Vagina (tissue), 2 donors: ENCODE results near the gene ASPDH. TPM values are rescaled to one million over a fixed set of nuclear protein-coding genes. Genes with fewer than 3 reads are reported as not detected.

Experiments
- DNase-seq, 2 donors: peaks; one replicate each; pipeline ENCODE4 v3.0.0-alpha.2; 2017; ENCODE audit errors: extremely low spot score in 2 of 2
- H3K27ac ChIP-seq: fragments of 200-600 bp; sonication (generic); one replicate; pipeline ENCODE4 v1.5.1; 2019
- H3K27me3 ChIP-seq: fragments of 200-600 bp; sonication (generic); one replicate; pipeline ENCODE4 v1.5.1; 2019
- H3K36me3 ChIP-seq, 2 donors: fragments of 200-600 bp; sonication (generic); one replicate each; pipeline ENCODE4 v1.5.1; 2017 to 2019
- H3K4me1 ChIP-seq: fragments of 200-600 bp; sonication (generic); one replicate; pipeline ENCODE4 v1.5.1; 2019
- H3K4me3 ChIP-seq, 2 donors: fragments of 200-600 bp; sonication (generic); 1 replicate in 1 of 2; 2 replicates in 1 of 2; pipeline ENCODE4 v1.5.1; 2016 to 2019
- H3K9me3 ChIP-seq: fragments of 200-600 bp; sonication (generic); one replicate; pipeline ENCODE4 v1.5.1; 2019
- CTCF ChIP-seq, 3 experiments: fragments of 450-650 bp in 2 of 3; fragments of 200-600 bp in 1 of 3; sonication (generic) in 1 of 3; IDR thresholded peaks; one replicate each; pipeline ENCODE4 v1.5.1; 2017 to 2019; ENCODE audit warnings: antibody characterized with exemption in 3 of 3, mild to moderate bottlenecking in 2 of 3, moderate library complexity in 2 of 3
- POLR2A ChIP-seq, 2 donors: fragments of 450-650 bp; IDR thresholded peaks; one replicate each; pipeline ENCODE4 v1.6.1; 2017; ENCODE audit warnings: antibody characterized with exemption in 2 of 2, mild to moderate bottlenecking in 2 of 2, moderate library complexity in 2 of 2
- POLR2AphosphoS5 ChIP-seq, 2 donors: sonication (generic); formaldehyde crosslinking; IDR thresholded peaks; one replicate each; pipeline ENCODE4 v1.9.0; 2017; ENCODE audit warnings: antibody characterized with exemption in 2 of 2, mild to moderate bottlenecking in 2 of 2, low read depth in 1 of 2; ENCODE audit not compliant: insufficient read depth in 1 of 2
- intact Hi-C: fragments of 100-400 bp; cut with DNase I; formaldehyde crosslinking; loops from one replicate; pipeline ENCODE4 v1.15.1; 2023
- total RNA-seq: library from RNA; depleted of rRNA; stranded (reverse); fragments of >200 nt; gene quantifications from one replicate; pipeline ENCODE4 v1.2.3, GENCODE V29; 2016

ASPDH gene
- total RNA-seq, 1 donor from 2014 or later: not detected

DNA sequence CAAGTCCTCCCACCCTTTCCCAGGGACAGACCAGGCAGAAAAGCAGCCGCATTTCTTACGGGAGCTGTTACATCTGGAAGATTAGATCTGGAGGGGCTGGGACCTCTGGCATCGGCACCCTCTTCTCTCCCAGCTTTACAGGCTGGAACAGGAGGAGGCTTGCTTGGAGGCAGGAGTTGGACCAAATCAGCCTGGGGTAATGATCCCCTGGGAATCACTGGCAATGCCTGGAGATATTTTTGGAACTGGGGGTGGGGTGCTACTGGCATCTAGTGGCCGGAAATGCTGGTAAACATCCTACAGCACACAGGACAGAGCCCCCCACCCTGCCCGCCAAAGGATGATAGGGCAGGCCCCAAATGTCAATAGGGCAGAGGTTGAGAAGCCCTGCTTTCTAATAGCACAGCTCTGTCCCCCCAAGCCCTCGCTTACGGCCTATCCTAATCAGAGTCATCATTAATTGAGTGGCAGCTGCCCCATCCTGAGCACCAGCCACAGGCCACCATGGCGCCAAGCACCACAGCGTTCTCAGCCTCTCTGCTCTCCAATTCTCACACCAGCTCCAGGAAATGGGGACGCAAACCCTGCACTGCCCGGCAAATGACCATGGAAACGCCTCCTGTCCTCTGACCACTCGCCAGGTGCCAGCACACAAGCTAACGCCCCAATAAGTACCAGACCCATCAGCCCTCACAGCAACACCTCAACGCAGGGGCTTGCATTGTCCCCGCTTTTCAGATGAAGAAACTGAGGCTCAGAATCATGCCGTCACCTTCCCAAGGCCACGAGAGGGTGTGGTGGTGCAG lies 33.9 kb upstream of the ASPDH start:
- H3K9me3 ChIP-seq: no peaks in the 10 kb centered on the region
- peaks cover 26% of the 10 kb centered on the region for H3K4me1 ChIP-seq
- H3K36me3 ChIP-seq: no peaks in the 10 kb centered on the region
- TF ChIP-seq CTCF (IDR thresholded peaks at IDR 0.05) (no peak), POLR2A (IDR thresholded peaks at IDR 0.05) (no peak), POLR2AphosphoS5 (IDR thresholded peaks at IDR 0.05; ENCODE audit: insufficient read depth in 1 of 2, low read depth in 1 of 2) (no peak)
- DNase-seq: no peak
- H3K27ac ChIP-seq: no peak overlapping the region
- no peaks in the 10 kb centered on the region for H3K27me3 ChIP-seq
- intact Hi-C loops: no loop called here
- H3K4me3 ChIP-seq: no peak overlapping the region

GRCh38 chr19:50546527-50547221 lies 33.0 kb upstream of the ASPDH start:
- no peak for DNase-seq
- H3K27ac ChIP-seq: no peak overlapping the region

DNA sequence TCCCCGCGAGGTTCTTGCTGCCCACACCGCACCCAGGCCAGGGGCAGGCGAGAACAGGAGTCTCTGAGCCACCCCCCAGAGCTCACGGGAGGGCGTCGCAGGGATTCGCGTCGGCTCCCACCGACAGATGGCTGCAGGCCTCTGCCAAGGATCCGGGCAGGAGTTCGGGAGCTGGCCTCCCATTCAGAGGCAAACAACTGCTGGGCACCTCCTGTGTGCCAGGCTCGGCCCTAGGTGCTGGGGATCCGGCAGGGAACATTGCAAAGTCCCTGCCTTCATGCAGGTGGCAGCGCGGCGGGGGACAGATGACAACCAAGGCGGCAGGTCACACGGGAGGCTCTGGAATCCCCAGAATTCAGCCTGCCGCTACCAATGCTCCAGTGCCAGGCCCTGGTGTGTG lies 29.2 kb upstream of the ASPDH start:
- no peaks in the 10 kb centered on the region for H3K9me3 ChIP-seq
- intact Hi-C loops: no loop called here
- no peak for DNase-seq
- no peak overlapping the region for H3K27ac ChIP-seq
- H3K36me3 ChIP-seq: no peaks in the 10 kb centered on the region
- peaks cover 5% of the 10 kb centered on the region for H3K4me1 ChIP-seq
- TF ChIP-seq POLR2AphosphoS5 (IDR thresholded peaks at IDR 0.05; ENCODE audit: insufficient read depth in 1 of 2, low read depth in 1 of 2) (no peak), POLR2A (IDR thresholded peaks at IDR 0.05) (no peak), CTCF (IDR thresholded peaks at IDR 0.05) (no peak)
- H3K27me3 ChIP-seq: no peaks in the 10 kb centered on the region
- no peak overlapping the region for H3K4me3 ChIP-seq

More at GRCh38 chr19:50546527-50547221, 33.0 kb upstream of the ASPDH start:
- Histone ChIP-seq H3K9me3 (no peaks in the 10 kb centered on the region), H3K4me3 (no peak overlapping the region), H3K4me1 (peaks cover 19% of the 10 kb centered on the region), H3K36me3 (no peaks in the 10 kb centered on the region), H3K27me3 (no peaks in the 10 kb centered on the region)
- intact Hi-C loops: no loop called here
- TF ChIP-seq CTCF (IDR thresholded peaks at IDR 0.05) (no peak), POLR2AphosphoS5 (IDR thresholded peaks at IDR 0.05; ENCODE audit: insufficient read depth in 1 of 2, low read depth in 1 of 2) (no peak), POLR2A (IDR thresholded peaks at IDR 0.05) (no peak)

GRCh38 chr19:50537769-50538230 lies 24.1 kb upstream of the ASPDH start:
- intact Hi-C loops: no loop called here
- H3K9me3 ChIP-seq: no peaks in the 10 kb centered on the region
- TF ChIP-seq POLR2A (IDR thresholded peaks at IDR 0.05) (no peak), CTCF (IDR thresholded peaks at IDR 0.05) (peak in 2 of 3 experiments; percentile 9 to 43)
- H3K27me3 ChIP-seq: no peaks in the 10 kb centered on the region
- DNase-seq: no peak
- H3K4me1 ChIP-seq: no peaks in the 10 kb centered on the region
- no peak overlapping the region for H3K27ac ChIP-seq
- no peaks in the 10 kb centered on the region for H3K36me3 ChIP-seq
- no peak overlapping the region for H3K4me3 ChIP-seq

GRCh38 chr19:50537306-50537685 lies 23.6 kb upstream of the ASPDH start:
- DNase-seq: no peak
- no peaks in the 10 kb centered on the region for H3K9me3 ChIP-seq
- intact Hi-C loops: no loop called here
- no peak overlapping the region for H3K4me3 ChIP-seq
- H3K27me3 ChIP-seq: no peaks in the 10 kb centered on the region
- TF ChIP-seq CTCF (IDR thresholded peaks at IDR 0.05): no peak
- no peaks in the 10 kb centered on the region for H3K36me3 ChIP-seq
- no peak overlapping the region for H3K27ac ChIP-seq
- H3K4me1 ChIP-seq: no peaks in the 10 kb centered on the region
